ENCODE data around the gene SLC22A5.

SLC22A5 gene

GRCh38 chr5:132420706-132421272, 51.3 kb downstream of the SLC22A5 start:
- DNase-seq (ENCODE audit: low spot score): peak; percentile 62
- no peak for TF ChIP-seq CTCF (IDR thresholded peaks at IDR 0.05; ENCODE audit: extremely low read depth, missing control alignments)

GRCh38 chr5:132421462-132421861, 52.0 kb downstream of the SLC22A5 start:
- DNase-seq (ENCODE audit: low spot score): no peak
- TF ChIP-seq CTCF (IDR thresholded peaks at IDR 0.05; ENCODE audit: extremely low read depth, missing control alignments): no peak

GRCh38 chr5:132422720-132423437, 53.4 kb downstream of the SLC22A5 start:
- TF ChIP-seq CTCF (IDR thresholded peaks at IDR 0.05; ENCODE audit: extremely low read depth, missing control alignments): no peak
- DNase-seq (ENCODE audit: low spot score): peak; percentile 46

DNA sequence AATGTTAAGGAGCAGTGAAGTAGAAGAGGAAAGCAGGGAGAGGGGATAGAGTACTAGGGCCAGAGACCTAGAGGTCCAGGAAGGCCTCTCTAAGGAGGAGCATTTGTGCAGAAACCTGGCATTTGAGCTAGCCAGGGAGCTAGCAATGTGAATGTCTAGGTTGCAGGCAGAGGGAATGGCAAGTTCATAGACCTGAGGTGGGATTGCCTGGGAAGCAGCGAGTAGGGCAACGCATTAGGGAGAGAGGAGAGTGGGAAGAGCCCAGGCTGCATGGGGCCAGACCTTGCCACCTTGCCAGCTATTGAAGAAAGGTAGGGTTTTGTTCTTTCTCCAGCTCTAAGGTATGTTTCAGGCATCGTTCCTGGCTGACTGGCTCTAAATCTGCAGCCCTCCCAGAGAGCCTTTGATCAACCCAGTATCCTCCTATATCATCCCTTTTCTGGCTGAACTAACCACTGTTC, 54.0 kb downstream of the SLC22A5 start:
- no peak for TF ChIP-seq CTCF (IDR thresholded peaks at IDR 0.05; ENCODE audit: extremely low read depth, missing control alignments)
- DNase-seq (ENCODE audit: low spot score): no peak

- DNase-seq (ENCODE audit: low spot score): no peak
- TF ChIP-seq CTCF (IDR thresholded peaks at IDR 0.05; ENCODE audit: extremely low read depth, missing control alignments): no peak
Observed at GRCh38 chr5:132424167-132424880, 54.8 kb downstream of the SLC22A5 start.

DNA sequence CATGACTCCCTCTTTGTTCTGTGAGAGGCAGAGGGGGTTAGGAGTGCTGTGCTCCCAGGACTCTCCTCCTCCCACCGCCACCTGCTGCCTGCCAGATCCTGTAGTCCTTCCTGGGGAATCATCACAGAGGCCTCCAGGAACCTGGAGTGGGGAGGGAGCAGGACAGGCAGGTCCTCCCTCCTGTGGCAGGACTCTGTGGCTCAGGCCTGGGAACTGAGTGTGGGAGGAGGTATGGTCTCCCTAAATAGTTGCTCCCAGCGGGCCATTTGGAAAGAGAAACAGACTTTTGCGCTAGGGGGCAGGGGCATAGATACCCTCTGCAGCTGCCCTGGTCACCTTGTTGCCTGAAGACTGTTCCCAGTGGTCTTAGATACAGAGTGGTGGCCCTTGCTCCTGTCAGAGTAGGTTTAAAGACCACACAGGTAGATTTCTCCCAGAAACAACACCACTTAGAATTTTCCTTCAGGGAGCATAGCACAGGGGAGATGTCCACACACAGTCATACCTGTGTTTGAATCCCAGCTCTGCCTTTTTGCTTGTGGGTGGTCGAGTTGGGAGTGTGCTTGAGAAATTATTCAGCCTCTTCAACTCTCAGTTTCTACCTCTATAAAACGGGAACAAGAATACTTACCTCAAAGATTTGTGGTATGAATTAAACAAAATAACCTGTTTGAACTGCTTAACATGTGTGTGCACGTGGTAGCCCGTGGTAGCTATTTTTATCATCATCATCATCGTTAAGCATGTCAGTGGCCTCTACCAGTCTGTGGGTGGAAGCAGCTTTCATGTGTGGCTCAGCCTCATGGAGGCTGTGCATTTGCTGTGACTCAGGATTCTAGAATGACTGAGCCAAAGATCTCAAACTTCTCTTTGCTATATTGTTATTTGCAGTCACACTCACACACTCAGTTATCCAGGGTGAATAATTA, 55.8 kb downstream of the SLC22A5 start:
- no peak for TF ChIP-seq CTCF (IDR thresholded peaks at IDR 0.05; ENCODE audit: extremely low read depth, missing control alignments)
- peak; percentile 73 for DNase-seq (ENCODE audit: low spot score)
